Stimulated activated CD4-positive, alpha-beta T cell treated with anti-CD3 and anti-CD28 coated beads, Interleukin-4, amount 100 ng/mL, for 24 hours (primary cell): ENCODE results near the gene KCNJ1.

Experiments used
- DNase-seq: peaks from one replicate; pipeline ENCODE4 v3.0.0-alpha.2; 2020

The KCNJ1 gene

DNA sequence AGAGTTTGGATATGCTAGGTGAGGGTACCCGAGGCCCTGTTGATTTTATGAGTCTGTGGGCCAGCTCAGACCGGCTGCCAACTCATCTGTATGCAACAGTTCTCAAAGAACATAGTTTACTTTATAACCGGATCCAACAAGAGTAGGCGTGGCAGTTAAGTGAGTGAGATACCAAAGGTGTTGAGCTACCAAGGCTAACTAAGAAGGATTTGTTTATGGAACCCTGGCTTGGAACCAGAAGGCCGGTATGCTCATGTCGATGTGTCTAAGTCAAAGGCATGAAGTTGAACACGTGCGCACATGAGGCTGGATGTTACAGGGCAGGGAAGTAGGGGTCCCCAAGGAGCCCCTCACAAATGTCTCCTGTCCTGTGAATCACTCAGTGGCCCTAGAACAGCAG is at the start of gene KCNJ1:
Gene KCNJ1 (minus strand): TSS at position 20 of the 400 bp plus-strand sequence. CDS start 27,053 bp downstream, outside the sequence.
- DNase-seq, result no peak

DNA sequence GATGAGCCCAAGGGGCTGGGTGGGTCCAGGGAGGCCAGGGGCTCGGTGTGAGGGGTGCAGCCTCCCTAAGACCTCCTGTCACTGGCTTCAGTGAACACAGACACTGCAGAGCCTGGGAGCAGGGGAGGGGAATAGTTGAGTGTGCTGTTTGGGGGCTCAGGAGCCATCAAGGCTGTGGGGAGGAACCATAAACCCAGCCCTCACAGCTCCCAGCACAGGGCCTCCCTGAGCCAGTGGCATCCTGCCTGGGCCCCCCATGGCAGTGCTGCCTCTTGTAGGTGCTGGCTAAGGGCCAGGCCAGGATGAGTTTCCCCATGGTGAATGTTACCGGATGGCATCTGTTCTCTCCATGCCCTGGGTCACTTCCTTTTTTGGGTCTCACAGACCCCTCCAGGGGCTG is 49.6 kb upstream of the KCNJ1 start:
- no peak for DNase-seq

DNA sequence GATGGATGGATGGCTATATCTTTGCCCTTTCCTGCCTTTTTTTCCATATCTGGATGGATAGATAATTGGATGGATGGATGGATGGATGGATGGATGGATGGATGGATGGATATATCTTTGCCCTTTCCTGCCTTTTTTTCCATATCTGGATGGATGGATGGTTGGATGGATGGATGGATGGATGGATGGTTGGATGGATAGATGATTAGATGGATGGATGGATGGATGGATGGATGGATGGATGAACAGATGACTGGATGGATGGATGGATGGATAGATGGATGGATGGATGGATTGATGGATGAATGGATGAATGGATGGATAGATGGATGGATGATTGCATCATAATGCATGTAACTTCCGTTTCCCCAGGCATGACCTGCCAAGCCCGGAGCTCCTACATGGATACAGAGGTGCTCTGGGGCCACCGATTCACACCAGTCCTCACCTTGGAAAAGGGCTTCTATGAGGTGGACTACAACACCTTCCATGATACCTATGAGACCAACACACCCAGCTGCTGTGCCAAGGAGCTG is 49.0 kb upstream of the KCNJ1 start:
- no peak for DNase-seq

DNA sequence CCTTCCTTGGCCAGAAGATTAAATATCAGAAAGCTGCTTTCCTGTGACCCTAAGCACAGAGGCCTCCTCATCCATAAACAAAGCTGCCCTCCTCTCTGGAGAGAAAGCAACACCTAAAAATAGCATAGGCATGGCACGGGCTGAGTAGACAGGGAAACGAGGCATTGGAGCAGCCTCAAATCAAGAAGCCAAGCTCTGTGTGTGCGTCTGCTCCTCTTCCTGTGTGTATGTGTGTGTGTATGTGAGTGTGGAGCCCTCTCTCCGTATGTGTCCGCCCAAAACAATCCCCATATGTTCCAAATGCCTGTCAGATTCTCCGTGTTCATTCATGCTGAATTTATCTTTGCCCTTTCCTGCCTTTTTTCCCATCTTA is 48.0 kb upstream of the KCNJ1 start:
- no peak for DNase-seq

DNA sequence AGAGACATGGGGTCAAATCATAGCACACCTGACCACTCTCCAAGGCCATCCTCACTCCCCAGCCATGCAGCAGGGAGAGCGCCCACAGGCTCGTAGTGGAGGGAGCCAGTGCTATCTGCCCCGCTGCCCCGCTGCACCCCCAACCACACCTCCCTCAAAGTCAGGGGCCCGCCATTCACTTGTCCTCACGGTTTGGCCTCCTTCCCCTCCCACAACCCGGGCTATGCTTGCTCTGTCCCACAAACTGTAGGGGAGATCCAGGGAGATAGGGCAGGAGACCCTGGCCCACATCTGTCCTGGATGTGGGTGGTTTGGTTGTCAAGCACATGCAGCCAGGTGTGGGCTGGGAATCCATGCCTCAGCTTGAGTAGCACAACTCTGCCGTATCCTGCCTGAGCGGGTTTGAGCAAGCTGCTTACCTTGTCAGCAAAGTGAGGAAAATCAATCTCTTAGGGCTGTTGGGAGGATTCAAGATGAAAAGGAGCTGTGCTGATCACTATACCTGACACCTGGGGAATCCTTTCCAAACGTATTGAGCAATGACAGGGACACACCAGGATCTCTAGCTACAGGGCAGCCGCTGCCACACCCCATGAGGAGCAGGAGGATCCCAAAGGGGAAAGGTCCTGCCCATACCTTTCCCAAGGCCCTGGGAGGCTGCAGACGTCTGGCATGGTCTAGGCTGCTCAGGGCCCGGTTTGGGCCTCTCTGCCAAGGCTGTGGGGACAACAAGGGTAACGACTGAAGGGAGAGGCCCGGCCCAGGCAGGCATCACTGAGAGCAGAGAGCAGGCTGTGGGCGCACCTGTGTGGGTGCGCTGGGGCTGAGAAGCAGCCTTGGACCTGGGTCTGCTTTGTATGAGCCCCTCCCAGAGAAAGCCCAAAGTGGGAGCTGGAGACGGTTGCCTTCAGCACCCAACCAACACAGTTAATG is 47.4 kb upstream of the KCNJ1 start:
- no peak for DNase-seq

DNA sequence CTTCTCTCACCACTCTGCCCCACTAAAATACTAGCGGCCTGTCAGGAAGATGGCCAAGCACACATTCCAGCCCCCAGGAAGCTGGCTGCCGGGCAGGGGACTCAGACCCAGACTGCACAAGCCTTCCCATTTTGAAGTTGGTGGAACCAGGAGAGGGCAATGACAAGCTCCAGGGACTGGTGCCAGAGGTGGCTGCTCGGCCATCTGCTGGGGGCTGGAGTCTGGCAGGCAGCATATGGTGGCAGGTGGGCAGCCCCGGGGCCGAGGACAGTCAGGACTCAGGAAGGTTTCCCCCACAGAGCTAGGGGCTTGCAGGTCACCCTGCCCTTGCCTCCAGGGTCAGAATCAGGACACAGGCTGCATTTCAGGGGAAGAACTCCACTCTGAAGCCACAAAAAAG is 46.7 kb upstream of the KCNJ1 start:
- no peak for DNase-seq

DNA sequence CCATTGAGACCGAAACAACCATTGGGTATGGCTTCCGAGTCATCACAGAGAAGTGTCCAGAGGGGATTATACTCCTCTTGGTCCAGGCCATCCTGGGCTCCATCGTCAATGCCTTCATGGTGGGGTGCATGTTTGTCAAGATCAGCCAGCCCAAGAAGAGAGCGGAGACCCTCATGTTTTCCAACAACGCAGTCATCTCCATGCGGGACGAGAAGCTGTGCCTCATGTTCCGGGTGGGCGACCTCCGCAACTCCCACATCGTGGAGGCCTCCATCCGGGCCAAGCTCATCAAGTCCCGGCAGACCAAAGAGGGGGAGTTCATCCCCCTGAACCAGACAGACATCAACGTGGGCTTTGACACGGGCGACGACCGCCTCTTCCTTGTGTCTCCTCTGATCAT is 44.6 kb upstream of the KCNJ1 start:
- DNase-seq, result no peak

DNA sequence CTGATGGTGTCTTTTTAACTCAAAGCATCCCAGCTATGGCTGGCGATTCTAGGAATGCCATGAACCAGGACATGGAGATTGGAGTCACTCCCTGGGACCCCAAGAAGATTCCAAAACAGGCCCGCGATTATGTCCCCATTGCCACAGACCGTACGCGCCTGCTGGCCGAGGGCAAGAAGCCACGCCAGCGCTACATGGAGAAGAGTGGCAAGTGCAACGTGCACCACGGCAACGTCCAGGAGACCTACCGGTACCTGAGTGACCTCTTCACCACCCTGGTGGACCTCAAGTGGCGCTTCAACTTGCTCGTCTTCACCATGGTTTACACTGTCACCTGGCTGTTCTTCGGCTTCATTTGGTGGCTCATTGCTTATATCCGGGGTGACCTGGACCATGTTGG is 44.1 kb upstream of the KCNJ1 start:
- no peak for DNase-seq

DNA sequence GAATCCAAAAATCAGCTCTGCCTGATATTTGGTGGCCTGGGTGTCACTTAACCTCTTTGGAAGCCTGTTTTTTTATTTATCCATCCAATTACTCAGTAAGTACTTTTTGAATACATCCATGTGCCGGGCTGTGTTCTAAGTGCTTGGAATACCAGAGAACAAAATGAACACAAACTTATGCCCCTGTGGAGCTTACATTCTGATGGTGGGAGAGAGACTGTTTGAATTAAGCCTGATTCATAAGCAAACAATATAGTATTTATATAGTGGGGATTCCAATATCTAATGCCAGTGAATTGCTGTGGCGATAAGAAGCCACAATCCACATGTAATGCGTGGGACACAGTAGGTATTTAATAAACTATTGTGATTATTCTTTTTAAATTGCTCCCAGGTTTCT is 43.5 kb upstream of the KCNJ1 start:
- DNase-seq, result no peak

DNA sequence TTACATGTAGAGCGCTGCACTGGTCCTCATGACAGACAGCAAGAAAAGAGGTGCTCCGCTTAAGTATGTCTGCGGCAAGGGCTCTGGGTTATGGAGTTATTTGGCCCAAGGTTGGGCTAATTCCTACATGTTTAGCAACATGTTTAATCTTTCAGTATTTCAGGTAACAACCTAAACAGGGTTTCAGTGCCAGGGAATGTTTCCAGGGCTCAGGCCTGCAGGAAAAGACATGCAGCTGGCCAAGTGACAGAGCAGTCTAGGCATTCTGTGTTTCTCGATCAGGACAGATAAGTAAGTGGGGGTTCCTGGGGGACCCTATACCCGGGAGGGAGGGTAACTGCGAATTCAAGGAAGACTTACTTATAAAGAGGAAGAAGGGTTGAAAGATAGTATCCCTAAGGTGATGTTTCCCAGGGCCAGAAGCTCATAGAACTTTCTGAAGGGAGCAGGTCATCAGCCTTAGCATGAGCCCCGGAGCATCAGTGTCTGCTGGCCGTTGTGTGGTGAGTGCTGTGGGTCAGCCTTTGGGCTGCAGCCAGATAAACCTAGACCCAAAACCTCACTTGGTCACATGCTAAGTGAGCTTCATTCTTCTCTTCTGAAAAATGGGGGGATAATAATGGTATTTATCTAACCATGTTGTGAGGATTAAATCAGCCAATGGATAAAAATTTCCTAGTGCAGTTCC is 42.5 kb upstream of the KCNJ1 start:
- no peak for DNase-seq

DNA sequence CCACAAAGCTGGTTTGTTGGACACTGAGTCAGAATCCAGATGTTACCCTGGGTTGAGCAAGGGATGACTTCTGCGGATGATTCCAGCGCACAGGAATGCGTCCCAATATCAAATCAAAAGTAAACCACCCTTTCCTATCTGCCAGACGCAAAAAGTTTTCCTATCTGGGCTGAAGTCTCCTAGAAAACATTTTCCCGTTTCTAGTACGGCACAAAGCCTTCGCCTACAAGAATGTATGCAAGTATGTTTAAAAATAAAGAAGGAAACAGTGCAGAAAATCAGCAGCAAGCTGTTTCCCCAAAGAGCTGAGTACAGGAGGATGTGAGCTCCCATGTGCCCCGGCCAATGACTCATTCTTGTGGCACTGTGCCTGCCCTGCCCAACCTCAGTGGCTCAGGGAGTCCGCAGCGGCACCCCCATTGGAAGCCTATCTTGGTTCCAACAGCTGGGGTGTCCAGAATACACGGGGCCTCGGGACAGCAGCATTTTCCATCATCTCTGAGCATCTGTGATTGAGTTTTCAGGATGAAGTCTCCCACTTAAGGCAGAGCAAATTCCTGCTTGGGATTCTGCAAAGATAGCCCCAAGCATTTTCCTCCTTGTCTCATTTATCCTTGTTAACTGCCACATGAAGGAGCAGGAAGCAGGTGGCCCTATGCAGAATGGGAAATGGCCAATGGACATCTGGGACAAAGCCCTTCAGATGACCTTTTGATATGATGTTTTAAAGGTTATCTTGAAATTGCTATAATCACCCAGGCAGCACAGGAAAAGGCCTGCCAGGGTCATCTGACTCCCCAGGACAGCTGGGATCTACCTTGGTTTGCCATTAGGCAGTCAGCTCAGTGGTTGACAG is 41.5 kb upstream of the KCNJ1 start:
- no peak for DNase-seq

DNA sequence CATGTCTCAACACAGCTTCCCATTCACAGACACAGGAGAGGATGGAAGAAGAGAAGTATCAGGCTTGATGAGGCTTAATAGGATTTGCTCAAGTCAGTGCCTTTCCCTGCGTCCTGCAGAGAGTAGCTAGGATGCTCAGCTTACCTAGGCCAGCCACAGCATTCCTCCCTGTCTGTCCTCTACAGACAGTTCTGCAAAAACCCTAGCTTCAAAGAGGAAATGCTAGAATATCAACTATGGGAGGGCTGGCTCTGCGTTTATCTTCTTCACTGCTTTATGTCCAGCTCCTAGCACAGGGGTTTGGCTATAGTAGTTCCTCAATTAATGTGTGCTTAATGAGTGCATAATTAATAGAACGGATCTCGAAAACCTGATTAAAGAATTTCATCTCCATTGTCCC is 40.5 kb upstream of the KCNJ1 start:
- DNase-seq, result no peak

DNA sequence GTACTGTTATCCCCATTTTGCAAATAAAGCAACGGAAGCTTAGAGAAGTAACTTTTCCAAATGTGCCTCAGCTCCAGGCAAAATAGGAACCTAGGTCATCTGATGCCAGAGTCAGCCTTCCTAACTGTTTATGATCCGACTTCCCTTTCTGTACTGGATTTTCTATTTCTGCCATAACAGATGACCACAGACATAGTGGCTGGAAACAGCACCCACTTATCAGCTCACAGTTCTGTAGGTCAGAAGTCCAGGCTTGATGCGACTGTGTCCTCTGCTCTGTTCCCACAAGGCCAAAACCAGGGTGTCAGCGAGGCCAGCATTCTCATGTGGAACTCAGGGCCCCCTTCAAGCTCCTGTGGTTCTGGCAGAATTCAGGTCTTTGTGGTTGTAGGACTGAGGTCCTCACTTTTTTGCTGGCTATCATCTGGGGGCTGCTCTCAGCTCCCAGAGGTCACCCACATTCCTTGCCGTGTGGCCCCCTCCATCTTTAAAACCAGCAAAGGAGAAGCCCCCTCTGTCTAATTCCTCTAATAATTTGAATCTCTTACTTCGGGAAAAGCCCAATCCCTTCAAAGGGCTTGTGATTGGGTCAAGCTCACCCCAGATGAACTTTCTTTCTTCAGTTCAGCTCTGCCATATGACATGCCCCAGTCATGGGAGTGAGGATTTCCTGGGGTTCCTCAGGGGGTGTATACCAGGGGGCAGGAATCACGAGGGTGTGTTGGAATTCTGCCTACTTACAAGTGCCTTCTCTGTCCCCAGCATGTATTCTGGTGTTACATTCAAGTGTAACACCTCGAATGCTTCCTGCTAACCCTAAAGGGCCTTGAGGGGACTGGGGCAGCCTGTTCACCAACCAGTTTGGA is 39.3 kb upstream of the KCNJ1 start:
- DNase-seq, result no peak

DNA sequence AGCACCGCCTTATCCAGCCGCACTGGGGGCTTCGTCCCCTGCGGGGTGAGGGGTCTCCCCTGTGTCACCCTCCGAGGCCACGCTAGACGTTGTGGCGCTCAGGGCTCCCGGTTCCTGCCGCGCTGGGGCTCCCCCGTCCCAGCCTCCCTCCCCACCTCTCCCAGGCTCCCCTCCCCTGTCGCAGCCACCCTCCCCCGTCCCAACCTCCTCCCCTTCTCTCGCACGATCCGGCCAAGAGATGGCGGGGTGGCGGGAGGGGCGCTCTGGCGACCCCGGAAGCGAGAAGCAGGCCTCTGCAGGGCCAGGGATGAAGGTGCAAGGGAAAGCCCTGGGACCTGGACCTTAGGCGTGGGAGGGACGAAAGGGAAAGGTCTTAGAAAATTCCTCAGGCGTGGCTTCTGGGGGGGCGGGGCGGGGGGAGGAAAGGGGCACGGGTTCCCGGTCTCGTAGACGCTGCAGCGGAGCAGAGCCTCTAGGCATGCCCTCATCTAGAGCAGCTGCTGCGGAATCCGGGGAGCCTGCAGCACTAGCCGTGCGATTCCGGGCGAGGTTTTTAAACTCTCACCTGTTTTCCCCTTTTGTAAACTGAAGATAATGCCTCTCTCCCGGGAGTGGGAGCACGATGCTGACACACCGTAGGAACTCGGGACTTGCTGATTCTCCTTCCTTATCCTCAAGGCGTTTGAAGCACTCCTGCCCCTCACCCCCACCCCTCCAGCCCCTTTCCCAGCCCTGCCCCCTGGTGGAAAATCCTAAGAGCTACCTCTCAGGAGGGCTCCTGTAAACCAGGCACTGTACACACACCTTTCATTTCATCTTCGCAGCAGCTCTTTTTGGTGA is 38.5 kb upstream of the KCNJ1 start:
- peak; percentile 38 for DNase-seq

DNA sequence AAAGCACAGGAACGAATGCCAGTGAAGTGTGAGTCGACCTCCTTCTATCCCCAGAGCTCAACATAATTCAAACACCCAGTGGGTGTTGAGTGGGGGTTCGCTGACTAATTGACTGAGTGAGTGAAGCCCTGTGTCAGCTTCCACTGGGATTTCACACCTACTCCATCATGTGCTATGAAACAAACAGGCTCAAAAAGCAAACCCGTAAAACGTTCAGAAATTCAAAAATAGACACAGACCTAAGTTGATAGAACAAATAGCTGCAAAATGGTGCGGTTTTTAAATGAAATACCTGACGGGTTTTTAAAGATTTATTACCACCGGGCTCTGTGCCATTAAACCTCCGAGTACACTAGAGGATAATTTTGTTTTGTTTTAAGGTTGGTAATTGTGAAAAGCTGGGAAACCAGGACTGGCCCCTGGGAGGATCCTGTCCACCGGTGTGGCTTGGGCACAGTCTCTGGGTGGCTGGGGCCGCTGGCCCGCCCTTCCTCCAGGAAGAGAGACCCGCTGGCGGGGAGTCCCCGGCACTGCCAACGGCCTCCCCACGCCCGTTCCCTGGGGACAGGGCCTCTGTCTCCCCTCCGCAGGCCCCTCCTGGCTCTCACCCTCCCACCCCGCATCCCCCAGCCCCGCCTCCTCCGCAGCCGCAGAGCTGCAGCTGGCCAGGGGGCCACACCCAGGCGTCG is 37.7 kb upstream of the KCNJ1 start:
- no peak for DNase-seq

DNA sequence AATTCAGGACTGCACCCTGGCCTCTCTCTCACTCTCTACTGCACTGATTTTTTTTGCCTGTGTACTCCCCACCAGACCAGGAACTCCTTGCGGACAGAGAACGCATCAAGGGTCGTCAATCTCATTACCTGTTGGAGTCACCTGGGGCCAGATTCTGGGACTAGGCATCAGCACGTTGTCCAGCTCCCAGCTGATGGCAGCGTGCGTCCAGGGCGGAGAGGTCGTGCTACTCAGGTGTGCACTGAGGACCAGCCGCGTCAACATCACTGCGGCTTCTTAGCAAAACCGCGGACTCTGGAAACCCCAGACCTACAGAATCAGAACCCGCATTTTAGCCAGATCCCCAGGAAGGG is 37.2 kb upstream of the KCNJ1 start:
- no peak for DNase-seq

DNA sequence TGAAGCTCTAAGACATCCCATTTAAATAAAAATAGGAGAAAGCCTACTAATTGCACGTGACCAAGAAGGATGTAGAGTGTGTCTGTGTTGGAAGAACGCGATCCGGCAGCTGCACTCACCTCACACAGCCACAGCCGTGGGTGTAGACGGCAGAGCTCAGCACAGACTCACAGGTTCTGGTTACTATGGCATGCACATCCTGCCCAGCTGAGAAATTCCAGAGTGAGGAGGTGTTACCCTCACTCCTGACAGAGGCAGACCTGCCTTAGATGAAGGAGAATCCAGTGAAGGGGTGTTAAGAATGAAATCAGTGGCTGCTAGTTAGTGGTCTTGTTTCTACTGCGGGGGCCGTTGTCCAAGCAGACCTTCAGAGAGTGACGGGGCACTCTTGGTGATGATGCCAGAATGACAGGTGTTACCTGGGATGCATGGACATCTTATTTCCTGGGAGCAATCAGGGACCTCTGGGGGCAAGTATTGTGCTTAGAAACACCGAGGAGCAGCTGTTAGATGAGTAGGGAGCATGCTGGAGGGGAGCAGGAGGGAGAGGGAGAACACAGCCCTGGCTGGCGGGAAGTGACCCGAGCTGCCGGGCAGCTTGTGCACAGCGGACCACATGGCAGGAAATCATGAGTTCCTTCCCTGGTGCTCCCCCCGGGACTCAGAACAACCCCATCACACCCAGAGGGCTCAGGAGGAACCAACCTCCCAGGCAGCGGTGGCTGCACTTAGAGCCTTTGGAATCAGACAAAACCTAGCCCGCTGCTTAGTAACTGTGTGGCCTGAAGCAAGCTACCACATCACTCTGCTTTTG is 36.4 kb upstream of the KCNJ1 start:
- DNase-seq, result no peak

DNA sequence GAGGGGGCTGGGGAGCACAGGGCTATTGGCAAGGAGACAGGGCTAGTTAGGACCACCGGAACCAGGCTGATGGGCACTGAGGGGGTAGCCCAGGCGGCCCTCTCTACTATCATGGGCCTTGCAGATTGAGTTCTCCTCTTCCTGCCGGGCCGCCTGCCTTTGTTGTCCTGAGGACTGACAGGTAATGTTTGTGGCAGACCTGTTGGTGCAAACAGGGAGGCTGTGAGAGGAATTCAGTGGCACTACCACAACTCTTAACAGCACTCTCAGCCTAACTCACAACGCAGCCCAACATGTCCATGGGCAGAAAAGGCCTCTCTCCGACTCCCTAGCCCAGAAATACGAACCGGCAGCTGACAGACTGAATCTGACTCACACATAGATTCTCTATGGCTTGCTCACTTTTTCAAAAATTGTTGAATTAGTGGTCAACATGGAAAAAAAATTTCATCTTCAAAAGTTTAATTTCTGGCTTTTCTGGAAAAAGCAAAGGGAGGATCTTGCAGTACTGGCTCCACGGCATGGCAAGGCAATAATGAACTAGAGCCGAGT is 35.5 kb upstream of the KCNJ1 start:
- DNase-seq, result no peak
